ENCODE results near the gene TOX2.

The TOX2 gene

GRCh38 chr20:44068316-44069201 lies 153.9 kb downstream of the TOX2 start:
- no peak for DNase-seq

- DNase-seq: no peak
Observed at GRCh38 chr20:44069203-44070011, 154.8 kb downstream of the TOX2 start.

GRCh38 chr20:44070139-44070900 lies 155.7 kb downstream of the TOX2 start:
- no peak for DNase-seq

- no peak for DNase-seq
Observed at GRCh38 chr20:44071057-44071456, 156.4 kb downstream of the TOX2 start.

GRCh38 chr20:44071526-44072111 lies 157.0 kb downstream of the TOX2 start:
- no peak for DNase-seq

- DNase-seq: no peak
Observed at GRCh38 chr20:44072384-44072783, 157.7 kb downstream of the TOX2 start.

GRCh38 chr20:44073011-44073674 lies 158.5 kb downstream of the TOX2 start:
- no peak for DNase-seq

GRCh38 chr20:44073675-44074071 lies 159.0 kb downstream of the TOX2 start:
- no peak for DNase-seq

GRCh38 chr20:44074252-44075151 lies 159.8 kb downstream of the TOX2 start:
- DNase-seq: no peak

GRCh38 chr20:44075191-44075949 lies 160.7 kb downstream of the TOX2 start:
- no peak for DNase-seq

GRCh38 chr20:44075950-44076232 lies 161.2 kb downstream of the TOX2 start:
- no peak for DNase-seq

GRCh38 chr20:44079291-44079690 lies 164.6 kb downstream of the TOX2 start:
- DNase-seq: no peak

GRCh38 chr20:44080064-44080463 lies 165.4 kb downstream of the TOX2 start:
- no peak for DNase-seq

GRCh38 chr20:44080646-44081267 lies 166.1 kb downstream of the TOX2 start:
- DNase-seq: peak; percentile 71

- no peak for DNase-seq
Observed at GRCh38 chr20:44081476-44081875, 166.8 kb downstream of the TOX2 start.

- no peak for DNase-seq
Observed at GRCh38 chr20:44081888-44082287, 167.2 kb downstream of the TOX2 start.

- no peak for DNase-seq
Observed at GRCh38 chr20:44083220-44083933, 168.7 kb downstream of the TOX2 start.

GRCh38 chr20:44084439-44084838 lies 169.8 kb downstream of the TOX2 start:
- no peak for DNase-seq

GRCh38 chr20:44084891-44085290 lies 170.2 kb downstream of the TOX2 start:
- DNase-seq: no peak
